NOMO-1 treated with dmso at 0.1 percent for 144 hours (cell line): Measurements from ENCODE around the gene PPM1L.

ENCODE experiments used
- DNase-seq: peaks from one replicate; lab custom pipeline; 2025; ENCODE audit not compliant: unreplicated experiment; lab: John Stamatoyannopoulos, UW

PPM1L gene

DNA sequence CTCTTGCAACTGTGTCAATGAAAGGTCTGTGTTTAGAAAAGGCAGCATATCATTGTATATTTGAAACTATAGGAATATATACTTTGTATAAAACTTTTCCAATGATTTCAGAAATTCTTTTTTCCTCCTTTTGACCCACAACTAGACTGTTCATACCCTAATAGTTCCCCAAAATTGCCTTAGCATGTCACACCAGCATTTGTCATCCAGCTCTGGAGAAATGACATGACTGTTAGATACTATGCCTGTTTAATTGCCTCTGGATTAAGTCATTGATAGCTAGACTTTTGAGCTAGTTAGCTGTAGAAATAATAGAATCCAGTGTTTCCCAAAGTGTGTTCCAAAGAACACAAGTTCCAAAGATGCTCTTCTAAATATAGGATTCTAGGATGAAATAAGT, 316.7 kb downstream of the PPM1L start:
- no peak for DNase-seq

DNA sequence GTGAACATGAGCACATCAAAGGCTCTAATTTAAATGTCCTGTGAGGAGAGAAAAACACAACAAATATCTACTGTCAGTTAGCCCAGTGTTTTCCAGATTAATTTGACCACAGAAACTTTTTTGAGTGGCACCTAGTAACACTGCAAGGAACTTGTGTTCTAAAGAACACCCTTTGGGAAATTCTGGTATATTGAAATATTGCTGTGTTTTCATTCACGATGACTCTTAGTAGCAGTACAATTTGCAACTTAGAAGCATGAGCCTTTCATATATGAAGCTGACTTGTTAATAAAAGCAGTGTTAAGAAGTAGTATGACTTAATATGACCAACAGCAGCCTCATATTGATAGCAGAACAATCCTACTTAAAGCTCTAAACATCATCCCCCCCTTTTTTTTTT, 317.1 kb downstream of the PPM1L start:
- DNase-seq, result no peak

DNA sequence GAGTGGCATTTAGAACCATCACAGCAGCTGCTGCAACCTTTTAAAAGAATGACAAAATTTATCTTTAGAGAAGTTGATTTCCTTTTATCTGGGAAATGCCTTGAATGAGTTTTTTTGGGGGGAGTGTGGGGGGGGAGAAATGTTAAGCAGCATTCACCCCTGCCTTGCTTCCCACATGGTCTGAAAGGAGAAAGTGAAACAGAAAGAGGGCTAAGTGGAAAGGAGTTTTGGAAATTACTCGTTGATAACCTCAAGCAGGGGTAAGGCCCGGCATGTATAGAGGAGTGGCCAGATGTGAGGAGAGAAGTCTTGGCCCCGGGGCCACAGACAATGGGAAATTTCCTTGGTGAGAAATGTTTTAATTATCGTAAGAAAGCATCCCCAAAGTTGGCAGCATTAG, 325.6 kb downstream of the PPM1L start:
- DNase-seq, result no peak

DNA sequence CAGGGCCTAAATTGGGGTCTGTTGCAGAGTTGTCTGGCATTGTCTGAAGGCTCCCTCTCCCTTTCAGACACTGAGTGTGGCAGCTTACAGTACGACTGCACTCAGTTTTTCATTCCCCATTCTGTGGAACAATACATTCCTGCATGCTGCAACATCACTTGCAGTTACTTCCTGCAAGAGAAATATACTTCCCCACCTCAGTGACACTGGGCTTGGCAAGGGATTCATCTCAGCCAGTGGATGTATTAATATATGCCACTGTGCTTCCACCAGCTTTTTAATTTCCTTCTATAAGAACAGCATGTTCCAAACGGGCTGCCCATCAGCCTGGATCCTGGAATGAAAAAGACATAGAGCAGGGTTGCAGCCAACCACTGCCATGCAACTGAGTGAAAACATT, 326.0 kb downstream of the PPM1L start:
- no peak for DNase-seq

DNA sequence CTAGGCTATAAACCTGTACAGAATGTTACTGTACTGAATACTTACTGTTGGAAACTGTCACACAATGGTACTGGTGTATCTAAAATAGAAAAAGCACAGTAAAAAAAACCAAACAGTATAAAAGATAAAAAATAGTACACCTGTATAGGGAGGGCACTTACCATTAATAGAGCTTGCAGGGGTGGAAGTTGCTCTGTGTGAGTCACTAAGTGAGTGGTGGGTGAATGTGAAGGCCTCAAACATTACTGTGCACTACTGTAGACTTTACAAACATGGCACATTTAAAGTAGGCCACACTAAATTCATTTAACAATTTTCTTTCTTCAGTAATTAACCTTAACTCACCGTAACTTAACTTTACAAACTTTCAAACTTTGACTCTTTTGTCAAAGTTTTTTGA, 327.1 kb downstream of the PPM1L start:
- no peak for DNase-seq

DNA sequence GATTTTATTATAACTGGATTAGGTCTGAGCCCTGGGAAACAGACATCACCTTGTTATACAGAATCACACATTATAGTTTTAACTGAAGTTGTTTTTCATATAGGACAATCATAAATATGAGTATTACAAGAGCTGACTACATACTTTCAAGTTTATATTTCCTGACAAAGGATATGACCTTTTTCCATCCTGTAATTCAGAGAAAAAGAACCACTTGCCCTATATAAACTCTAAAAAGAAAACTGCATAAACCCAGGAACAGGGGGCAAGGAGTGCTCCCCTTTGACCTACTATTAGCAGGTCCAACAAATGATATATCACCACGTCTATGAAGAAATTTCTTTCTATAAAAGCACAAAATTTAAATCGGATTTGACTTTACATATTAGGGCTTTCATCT, 328.2 kb downstream of the PPM1L start:
- no peak for DNase-seq

DNA sequence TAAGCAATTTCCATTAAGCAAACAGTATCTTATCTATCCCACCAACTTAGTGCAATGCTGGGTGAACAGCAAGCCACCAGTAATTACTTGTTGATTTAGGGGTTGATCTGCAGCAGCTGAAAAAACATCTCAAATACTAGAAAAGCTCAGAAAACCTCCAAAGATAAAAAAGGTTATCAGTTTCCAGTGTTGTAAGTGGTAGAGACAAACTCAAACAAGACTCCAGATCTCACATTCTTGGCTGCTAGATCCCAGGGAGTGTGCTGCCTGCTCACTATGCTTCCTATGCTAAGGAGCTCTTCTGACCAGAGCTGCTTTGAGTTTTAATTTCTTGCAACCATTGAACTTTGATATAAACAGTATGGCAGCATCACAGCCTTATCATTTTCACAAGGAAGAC, 337.9 kb downstream of the PPM1L start:
- no peak for DNase-seq

DNA sequence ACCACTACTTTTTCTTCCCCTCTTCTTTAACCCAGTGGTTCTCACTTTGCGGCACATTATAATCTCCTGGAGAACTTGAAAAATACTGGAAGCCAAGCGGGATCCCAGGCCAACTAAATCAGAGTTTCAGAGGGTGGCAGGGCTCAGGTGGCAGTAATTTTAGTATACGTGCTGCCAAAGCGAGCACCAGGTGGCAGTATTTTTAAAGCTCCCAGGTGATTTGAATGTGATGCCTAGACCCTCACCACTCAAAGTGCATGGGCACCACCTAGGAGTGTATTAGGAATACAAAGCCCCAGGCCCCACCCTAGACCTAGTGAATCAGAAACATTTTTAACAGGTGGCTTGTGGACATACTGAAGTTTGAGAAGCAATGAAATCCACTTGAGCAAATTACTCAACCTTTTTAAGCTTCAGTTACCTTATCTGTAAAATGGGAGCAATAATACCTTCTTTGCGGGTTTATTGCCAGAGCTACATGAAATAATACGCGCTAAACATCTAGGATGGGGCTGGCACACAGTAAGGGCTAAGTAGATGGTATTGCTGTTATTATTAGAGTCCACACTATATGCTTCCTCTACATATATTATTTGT, 340.8 kb downstream of the PPM1L start:
- DNase-seq, result no peak

DNA sequence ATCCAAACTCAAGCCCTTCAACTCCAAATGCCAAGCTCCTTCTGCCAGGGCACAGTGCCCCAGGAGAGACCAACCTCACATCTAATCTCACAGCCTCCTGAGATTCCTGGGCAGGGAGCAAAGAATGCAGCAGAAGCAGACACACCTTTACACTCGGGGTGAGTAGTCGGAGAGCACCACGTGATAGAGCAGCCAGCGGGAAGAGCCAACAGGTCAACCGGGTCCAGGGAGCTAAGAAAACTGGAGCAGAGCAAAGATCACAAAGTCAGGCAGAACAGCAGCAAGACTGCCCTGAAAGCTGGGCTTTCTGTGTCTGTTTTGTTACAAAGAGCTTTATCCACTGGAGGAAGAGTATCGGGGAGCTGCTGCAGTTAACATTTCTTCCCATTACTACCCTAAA, 345.0 kb downstream of the PPM1L start:
- DNase-seq, result no peak

DNA sequence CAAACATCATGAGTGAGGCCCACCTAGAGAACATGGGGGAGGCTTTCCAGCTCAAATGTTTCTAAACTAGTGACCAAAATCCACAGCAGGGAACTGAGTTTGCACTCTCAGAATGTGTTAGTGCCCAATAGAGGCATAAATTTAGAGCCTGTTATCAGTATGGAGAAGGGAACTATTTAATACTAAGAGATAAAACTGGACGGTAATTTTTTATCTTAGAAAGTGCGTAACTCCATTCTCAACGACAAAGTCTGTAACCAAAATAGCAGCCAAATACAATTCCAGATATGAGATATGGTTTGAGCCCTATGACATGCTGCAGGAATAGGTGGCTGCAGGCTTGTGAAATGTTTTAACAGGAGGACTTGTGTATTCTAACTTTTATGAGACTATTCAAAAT, 345.6 kb downstream of the PPM1L start:
- DNase-seq, result no peak

DNA sequence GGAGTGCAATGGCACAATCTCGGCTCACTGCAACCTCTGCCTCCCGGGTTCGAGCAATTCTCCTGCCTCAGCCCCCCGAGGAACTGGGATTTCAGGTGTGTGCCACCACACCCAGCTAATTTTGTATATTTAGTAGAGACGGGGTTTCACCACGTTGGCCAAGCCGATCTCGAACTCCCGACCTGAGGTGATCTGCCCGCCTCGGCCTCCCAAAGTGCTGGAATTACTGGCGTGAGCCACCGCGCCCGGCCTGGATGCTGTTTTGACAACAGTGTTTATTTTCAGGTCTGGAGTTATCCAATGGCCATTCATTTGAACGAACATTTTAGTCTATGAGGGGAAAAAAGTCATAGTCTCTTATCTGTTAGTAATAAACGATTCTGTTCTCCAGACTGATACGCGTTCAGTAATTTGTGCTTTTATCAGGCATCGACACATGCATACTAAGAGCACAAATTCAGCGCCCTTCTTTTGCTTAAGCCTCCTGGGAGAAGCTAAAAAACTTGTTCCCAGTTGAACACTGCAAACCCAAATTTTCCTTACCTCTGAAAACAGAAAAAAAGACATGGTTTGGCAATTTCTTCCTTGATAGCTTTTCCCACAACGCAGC, 347.9 kb downstream of the PPM1L start:
- no peak for DNase-seq

DNA sequence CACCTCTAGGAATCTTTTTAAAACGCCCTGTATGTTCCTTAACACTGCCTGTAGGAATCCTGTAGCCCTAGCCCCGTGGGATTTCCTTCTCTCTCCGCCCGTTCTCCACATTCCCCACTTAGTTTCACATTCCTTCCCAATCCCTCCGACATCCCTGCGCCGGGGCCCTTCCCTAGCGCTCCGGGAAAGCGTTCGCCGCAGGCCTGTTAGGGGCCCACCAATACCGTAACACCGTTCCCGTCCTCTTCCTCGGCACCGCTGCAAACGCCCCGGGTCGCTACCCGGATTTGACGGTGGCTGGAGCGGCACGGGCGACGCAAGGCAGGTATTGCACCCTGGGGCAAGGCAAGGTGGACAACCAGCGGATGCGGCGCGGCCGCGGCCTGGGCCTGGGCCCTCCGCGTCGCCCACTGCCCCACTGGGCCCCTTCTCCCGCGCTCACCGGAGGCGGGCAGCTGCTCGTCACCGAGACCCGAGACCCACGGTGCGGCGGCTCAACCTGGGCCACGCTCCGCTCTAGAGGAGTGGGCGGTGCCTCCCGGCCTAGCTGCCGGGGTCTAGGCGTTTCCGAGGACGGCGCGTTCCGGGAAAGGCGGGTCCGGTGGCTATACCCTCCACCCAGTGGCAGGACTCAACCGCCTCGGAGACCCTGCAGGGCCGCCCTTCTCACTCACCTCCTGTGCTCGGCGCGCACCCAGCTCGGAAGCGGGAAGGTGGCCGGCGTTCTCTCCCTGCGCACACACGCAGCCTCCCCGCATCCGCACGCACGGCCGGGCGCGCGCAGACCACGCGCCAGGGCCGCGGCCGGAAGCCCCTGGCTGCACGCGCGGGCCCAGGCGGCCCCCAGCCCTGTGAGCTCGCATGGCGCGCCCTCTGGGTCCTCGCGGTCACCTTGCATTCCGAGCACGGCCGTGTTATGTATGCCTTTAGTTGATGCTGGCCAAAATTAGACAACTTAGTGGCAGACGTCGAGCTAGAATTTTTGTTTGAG, 348.8 kb downstream of the PPM1L start, which contains the start of gene B3GALNT1:
B3GALNT1 (minus strand) TSS at position 789 of the 991 bp plus-strand sequence. CDS start 18,595 bp downstream, outside the sequence.
- DNase-seq, result peak; percentile 14

DNA sequence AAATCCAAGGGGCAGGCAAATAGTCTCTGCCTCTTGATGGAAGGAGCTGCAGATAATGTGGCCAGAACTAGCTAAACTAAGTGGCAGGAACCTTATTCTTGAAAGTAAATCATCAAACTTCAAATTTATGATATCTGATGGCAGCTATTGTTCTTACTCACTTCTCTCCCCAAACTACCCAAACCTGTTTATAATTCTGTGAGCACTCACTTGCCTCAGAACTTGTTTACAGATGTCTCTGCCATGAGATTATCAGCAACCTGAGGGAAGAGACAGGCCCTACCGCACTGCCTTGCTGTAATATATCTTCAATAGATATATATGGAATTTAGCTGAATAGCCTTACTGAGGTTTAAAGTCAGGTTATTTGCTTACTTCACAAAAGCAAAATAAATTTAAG, 351.3 kb downstream of the PPM1L start:
- DNase-seq, result no peak

DNA sequence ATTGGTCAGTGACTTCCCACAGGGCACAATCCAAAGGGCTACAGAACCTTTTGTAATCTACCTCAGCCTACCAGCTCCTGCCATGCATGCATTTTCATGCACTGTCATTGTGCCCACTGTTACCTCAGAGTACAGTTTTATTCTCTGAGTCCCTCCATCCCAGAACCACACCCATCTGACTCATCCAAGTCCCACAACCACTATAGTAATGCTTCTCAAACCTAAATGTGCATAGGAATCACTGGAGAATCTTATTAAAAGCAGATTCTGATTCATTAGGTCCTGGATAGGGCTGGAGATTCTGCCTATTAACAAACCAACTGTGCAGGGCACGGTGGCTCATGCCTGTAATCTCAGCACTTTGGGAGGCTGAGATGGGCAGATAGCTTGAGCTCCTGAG, 352.8 kb downstream of the PPM1L start:
- no peak for DNase-seq

DNA sequence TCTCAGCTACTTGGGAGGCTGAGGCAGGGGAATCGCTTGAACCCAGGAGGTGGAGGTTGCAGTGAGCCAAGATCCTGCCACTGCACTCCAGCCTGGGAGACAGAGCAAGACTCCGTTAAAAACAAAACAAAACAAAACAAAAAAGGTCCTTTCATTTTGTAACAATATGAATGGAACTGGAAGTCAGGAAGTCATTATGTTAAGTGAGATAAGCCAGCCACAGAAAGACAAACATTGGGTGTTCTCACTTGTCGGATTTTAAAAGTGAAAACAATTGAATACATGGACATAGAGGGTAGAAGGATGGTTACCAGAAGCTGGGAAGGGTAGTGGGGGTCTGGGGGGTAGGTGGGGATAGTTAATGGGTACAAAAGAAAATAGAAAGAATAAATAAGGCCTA, 361.6 kb downstream of the PPM1L start:
- DNase-seq, result no peak

DNA sequence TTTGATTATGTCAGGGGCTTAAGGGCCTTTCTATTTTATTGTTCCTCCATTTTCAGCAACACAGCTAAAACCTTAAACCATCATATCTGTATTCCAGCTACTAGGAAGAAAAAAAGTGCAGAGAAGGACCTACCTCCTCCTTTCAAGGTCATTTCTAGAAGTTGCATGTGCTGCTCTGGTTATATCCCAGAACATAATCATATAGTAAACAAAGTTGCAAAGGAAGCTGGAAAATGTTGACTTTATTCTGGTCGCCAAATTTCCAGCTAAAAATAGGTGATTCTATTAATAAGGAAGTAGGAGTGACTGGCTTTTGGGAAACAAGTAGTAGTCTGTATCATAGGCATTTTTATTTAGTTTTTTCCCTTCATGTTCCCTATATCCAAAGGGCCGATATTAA, 370.5 kb downstream of the PPM1L start:
- DNase-seq, result no peak
